Smooth muscle cell (in vitro differentiated cells): ENCODE results near the gene KCNE4. TPM values are rescaled to one million over a fixed set of nuclear protein-coding genes. Genes with fewer than 3 reads are reported as not detected.

ENCODE experiments used
- DNase-seq: peaks from one replicate; lab custom pipeline; 2025; ENCODE audit not compliant: unreplicated experiment; lab: John Stamatoyannopoulos, UW
- H2AFZ ChIP-seq: fragments of 200-600 bp; sonication (generic); 2 replicates; pipeline ENCODE4 v1.6.0; 2016; ENCODE audit warnings: antibody characterized with exemption, low read depth, mild to moderate bottlenecking
- H3F3A ChIP-seq: fragments of 200-600 bp; sonication (generic); 2 replicates; pipeline ENCODE4 v1.6.0; 2017; ENCODE audit warnings: antibody characterized with exemption, low read depth
- H3K27ac ChIP-seq: fragments of 200-600 bp; sonication (generic); 2 replicates; pipeline ENCODE4 v1.5.1; 2016; ENCODE audit warnings: low read depth, mild to moderate bottlenecking
- H3K27me3 ChIP-seq: fragments of 200-600 bp; sonication (generic); 2 replicates; pipeline ENCODE4 v1.6.1; 2016; ENCODE audit warnings: low read depth, mild to moderate bottlenecking
- H3K36me3 ChIP-seq: fragments of 200-600 bp; sonication (generic); 2 replicates; pipeline ENCODE4 v1.5.1; 2016; ENCODE audit warnings: low read depth
- H3K4me1 ChIP-seq: fragments of 200-600 bp; sonication (generic); 2 replicates; pipeline ENCODE4 v1.5.1; 2016; ENCODE audit warnings: low read depth
- H3K4me2 ChIP-seq: fragments of 200-600 bp; sonication (generic); 2 replicates; pipeline ENCODE4 v1.6.0; 2016; ENCODE audit warnings: mild to moderate bottlenecking
- H3K4me3 ChIP-seq: fragments of 200-600 bp; sonication (generic); 2 replicates; pipeline ENCODE4 v1.5.1; 2016; ENCODE audit warnings: mild to moderate bottlenecking
- H3K79me2 ChIP-seq: fragments of 200-600 bp; sonication (generic); 2 replicates; pipeline ENCODE4 v1.6.0; 2016; ENCODE audit warnings: low read depth, mild to moderate bottlenecking
- H3K9ac ChIP-seq: fragments of 200-600 bp; sonication (generic); 2 replicates; pipeline ENCODE4 v1.6.0; 2016; ENCODE audit warnings: low read depth
- H3K9me3 ChIP-seq: fragments of 200-600 bp; sonication (generic); replicated peaks from 2 replicates; pipeline ENCODE4 v1.5.1; 2016; ENCODE audit warnings: low read depth
- H4K20me1 ChIP-seq: fragments of 200-600 bp; sonication (generic); 2 replicates; pipeline ENCODE4 v1.6.0; 2016; ENCODE audit warnings: low read depth
- CTCF ChIP-seq: fragments of 200-600 bp; sonication (generic); IDR thresholded peaks from 2 replicates; pipeline ENCODE4 v1.5.1; 2017; ENCODE audit warnings: borderline replicate concordance, mild to moderate bottlenecking, antibody characterized with exemption; ENCODE audit not compliant: insufficient read depth, poor library complexity, severe bottlenecking
- WGBS: methylation state at CpG from one replicate; pipeline ENCODE4 v1.1.7; 2016; ENCODE audit warnings: low lambda C conversion rate; 5-methylcytosine and 5-hydroxymethylcytosine counted together
- polyA plus RNA-seq: library from polyadenylated mRNA; unstranded; fragments of >200 nt; fragmentation: Nextera tagmentation; extraction: Ambion mirVana; gene quantifications from 2 replicates; pipeline ENCODE4 v1.2.1, GENCODE V29; 2016
- total RNA-seq: library from RNA; depleted of rRNA; stranded (reverse); fragments of >200 nt; gene quantifications from 2 replicates; pipeline ENCODE4 v1.2.3, GENCODE V29; 2014

Gene KCNE4
- total and polyA plus RNA-seq, 2 experiments from 2014 or later, result 36.7 to 67.5 TPM

DNA sequence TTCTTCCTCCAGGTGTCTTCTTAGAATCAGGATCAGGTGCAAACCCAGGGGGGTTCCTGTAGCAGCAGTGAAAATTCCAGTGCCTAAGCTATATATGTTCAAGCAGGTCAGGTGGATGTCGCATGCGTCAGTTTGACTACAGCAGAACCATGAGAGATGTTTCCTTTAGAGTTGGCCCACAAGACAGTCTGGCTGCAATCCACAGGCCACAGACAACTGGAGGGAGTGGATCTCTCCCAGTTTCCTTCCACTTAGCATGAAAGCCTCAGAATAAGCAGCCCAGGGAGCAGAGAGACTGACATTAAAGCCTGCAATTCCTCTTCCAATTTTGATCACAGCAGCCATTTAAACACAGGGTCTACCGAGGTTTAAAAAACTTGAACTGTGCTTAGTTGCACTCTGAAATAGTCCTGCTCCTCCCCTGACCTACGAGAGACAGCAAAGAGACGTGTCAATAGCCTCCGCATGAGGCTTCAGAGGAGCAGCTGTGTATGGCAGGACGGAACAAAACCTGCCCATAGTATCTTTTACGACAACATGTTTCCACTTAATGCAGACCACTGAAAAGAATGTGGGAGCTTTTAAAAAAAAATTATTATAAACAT lies 988 bp upstream of the KCNE4 start:
- H3K9ac ChIP-seq, result peak overlapping the region; percentile 17
- peak overlapping the region; percentile 50 for H3K4me3 ChIP-seq
- H4K20me1 ChIP-seq, result no peaks in the 10 kb centered on the region
- no peaks in the 10 kb centered on the region for H3K27me3 ChIP-seq
- peak overlapping the region; percentile 80 for H3K4me2 ChIP-seq
- peak overlapping the region; percentile 33 for H2AFZ ChIP-seq
- peak overlapping the region; percentile 91 for H3K27ac ChIP-seq
- TF ChIP-seq CTCF, result no peak
- peaks cover 32% of the 10 kb centered on the region for H3K79me2 ChIP-seq
- no peaks in the 10 kb centered on the region for H3K9me3 ChIP-seq
- DNase-seq, result no peak
- no peaks in the 10 kb centered on the region for H3K36me3 ChIP-seq
- H3F3A ChIP-seq, result peaks cover 36% of the 10 kb centered on the region
- peaks cover 20% of the 10 kb centered on the region for H3K4me1 ChIP-seq
- WGBS, result 46% methylated on average over 8 of the region's 8 CpGs

- H3K4me1 ChIP-seq, result peaks cover 16% of the 10 kb centered on the region
- no peak for DNase-seq
- no peaks in the 10 kb centered on the region for H3K36me3 ChIP-seq
- H2AFZ ChIP-seq, result no peak overlapping the region
- peak overlapping the region; percentile 91 for H3K27ac ChIP-seq
- 92% methylated on average over 41 of the region's 42 CpGs for WGBS
- peak overlapping the region; percentile 65 for H3K9ac ChIP-seq
- H3K27me3 ChIP-seq, result no peaks in the 10 kb centered on the region
- peaks cover 32% of the 10 kb centered on the region for H3K79me2 ChIP-seq
- no peaks in the 10 kb centered on the region for H3K9me3 ChIP-seq
- peak overlapping the region; percentile 50 for H3K4me3 ChIP-seq
- no peaks in the 10 kb centered on the region for H4K20me1 ChIP-seq
- peaks cover 31% of the 10 kb centered on the region for H3F3A ChIP-seq
- H3K4me2 ChIP-seq, result peak overlapping the region; percentile 80
- no peak for TF ChIP-seq CTCF
These were observed 826 bp downstream of the KCNE4 start for GRCh38 chr2:223052548-223053483.

DNA sequence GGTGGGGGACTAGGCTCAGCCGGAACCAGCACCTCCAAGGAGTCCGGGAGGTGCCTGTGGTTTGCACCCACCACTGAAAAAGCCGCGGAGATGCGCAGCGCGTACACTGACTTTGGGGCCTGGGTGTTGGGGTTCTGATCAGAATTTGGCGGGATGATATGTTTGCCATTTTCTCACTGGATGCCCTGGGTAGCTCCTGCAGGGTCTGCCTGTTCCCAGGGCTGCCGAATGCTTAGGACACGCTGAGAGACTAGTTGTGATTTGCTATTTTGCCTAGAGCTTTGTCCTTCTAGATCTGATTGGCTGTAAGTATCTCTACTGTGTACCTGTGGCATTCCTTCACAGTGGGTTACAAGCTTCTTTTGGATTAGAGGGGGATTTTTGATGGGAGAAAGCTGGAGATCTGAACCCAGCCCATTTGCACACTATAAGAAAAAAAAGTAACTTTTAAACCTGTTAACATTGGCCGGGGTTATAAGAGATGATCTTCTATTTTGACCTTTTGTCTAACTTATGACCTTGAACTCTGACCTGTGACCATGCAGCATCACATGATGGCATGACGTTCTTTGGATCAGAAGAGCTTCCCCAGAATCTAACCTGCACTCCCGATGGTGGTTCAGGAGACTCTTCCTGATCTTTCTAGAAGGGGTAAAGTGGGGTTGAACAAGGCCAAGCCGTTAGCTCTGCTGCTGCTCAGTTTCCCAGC lies 1.6 kb downstream of the KCNE4 start:
- 88% methylated on average over 14 of the region's 14 CpGs for WGBS
- no peaks in the 10 kb centered on the region for H3K9me3 ChIP-seq
- H3K27me3 ChIP-seq, result no peaks in the 10 kb centered on the region
- H3K79me2 ChIP-seq, result peaks cover 32% of the 10 kb centered on the region
- H3F3A ChIP-seq, result peaks cover 23% of the 10 kb centered on the region
- H4K20me1 ChIP-seq, result no peaks in the 10 kb centered on the region
- H3K4me3 ChIP-seq, result peak overlapping the region; percentile 50
- H3K4me2 ChIP-seq, result peak overlapping the region; percentile 80
- H3K4me1 ChIP-seq, result peaks cover 11% of the 10 kb centered on the region
- H2AFZ ChIP-seq, result no peak overlapping the region
- H3K9ac ChIP-seq, result peak overlapping the region; percentile 65
- no peak for TF ChIP-seq CTCF
- no peak for DNase-seq
- H3K36me3 ChIP-seq, result no peaks in the 10 kb centered on the region
- H3K27ac ChIP-seq, result peak overlapping the region; percentile 91
